ENCODE data around the gene SEMA5B.

SEMA5B gene

GRCh38 chr3:122864498-122864897 is 163.1 kb downstream of the SEMA5B start:
- no peak overlapping the region for H3K4me3 ChIP-seq (ENCODE audit: low read depth, low read length)
- TF ChIP-seq, protein P1, sequence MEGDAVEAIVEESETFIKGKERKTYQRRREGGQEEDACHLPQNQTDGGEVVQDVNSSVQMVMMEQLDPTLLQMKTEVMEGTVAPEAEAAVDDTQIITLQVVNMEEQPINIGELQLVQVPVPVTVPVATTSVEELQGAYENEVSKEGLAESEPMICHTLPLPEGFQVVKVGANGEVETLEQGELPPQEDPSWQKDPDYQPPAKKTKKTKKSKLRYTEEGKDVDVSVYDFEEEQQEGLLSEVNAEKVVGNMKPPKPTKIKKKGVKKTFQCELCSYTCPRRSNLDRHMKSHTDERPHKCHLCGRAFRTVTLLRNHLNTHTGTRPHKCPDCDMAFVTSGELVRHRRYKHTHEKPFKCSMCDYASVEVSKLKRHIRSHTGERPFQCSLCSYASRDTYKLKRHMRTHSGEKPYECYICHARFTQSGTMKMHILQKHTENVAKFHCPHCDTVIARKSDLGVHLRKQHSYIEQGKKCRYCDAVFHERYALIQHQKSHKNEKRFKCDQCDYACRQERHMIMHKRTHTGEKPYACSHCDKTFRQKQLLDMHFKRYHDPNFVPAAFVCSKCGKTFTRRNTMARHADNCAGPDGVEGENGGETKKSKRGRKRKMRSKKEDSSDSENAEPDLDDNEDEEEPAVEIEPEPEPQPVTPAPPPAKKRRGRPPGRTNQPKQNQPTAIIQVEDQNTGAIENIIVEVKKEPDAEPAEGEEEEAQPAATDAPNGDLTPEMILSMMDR (conservative IDR thresholded peaks at IDR 0.05; ENCODE audit: low read depth, low read length): no peak
- no peak for DNase-seq (ENCODE audit: low read depth)

- TF ChIP-seq, protein P1 (conservative IDR thresholded peaks at IDR 0.05; ENCODE audit: low read depth, low read length): no peak
- no peak for DNase-seq (ENCODE audit: low read depth)
- no peak overlapping the region for H3K4me3 ChIP-seq (ENCODE audit: low read depth, low read length)
These were observed 165.2 kb downstream of the SEMA5B start for GRCh38 chr3:122862381-122862780.

All from choroid plexus epithelial cell (primary cell).